Right hindlimb (tissue), 1 donor: ENCODE results near the gene TCAF1.
"Not testable (repeated sequence)": the region's sequence is repeated elsewhere in the genome, so short reads cannot be mapped to it uniquely, and the experiment has no call there.

Experiments used
- DNase-seq: peaks from one replicate; pipeline ENCODE4 v3.0.0-alpha.2; 2018

Gene TCAF1

GRCh38 chr7:143855443-143855842 is 46.5 kb downstream of the TCAF1 start:
- not testable (repeated sequence) for DNase-seq

- no peak for DNase-seq
These were observed 51.3 kb downstream of the TCAF1 start for GRCh38 chr7:143850682-143851081.

DNA sequence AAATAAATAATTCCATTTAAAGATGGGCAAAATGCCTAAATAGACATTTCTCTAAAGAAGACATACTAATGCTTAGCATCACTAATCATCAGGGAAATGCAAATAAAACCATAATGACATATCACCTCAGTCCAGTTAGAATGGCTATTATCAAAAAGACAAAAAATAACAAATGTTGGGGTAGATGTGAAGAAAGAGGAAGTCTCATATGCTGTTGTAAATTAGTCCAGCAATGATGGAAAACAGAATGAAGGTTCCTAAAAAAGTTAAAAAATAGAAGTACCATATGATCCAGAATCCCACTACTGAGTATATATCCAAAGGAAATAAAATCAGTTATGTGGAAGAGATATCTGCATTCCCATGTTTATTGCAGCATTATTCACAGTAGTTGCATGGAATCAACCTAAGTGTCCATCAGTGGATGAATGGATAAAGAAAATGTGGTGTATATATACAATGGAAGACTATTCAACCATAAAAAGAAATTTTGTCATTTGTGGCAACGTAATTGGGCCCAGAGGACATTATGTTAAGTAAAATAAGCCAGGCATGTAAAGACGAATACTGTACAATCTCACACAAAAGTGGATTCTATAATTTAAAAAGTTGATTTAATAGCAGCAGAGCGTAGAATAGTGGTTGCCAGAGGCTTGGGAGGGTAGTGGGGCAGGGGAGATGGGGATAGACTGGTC is 52.0 kb downstream of the TCAF1 start:
- DNase-seq, result no peak

GRCh38 chr7:143848192-143848591 is 53.8 kb downstream of the TCAF1 start:
- DNase-seq, result no peak

GRCh38 chr7:143846692-143847091 is 55.3 kb downstream of the TCAF1 start:
- DNase-seq, result no peak

DNA sequence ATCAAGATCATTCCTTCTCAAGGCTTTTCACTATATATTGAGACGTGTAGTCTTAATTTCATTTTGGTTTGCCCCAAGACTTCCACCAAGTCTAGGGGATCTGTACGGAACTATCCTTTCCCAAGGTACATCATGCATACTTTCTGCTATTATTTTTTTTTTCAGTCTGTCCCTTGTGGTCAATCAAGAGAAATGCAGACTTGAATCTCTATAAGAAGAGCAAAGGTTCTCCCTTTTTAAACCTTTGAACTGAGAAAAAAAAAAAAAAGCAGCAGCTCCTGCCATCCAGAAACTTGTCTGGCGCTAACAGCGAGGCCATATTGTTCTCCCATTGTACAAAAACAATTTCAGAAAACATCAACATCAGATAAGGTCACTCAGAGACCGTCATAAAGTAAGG is 60.3 kb downstream of the TCAF1 start:
- DNase-seq, result not testable (repeated sequence)

- DNase-seq, result not testable (repeated sequence)
These were observed 61.9 kb downstream of the TCAF1 start for GRCh38 chr7:143840062-143840461.

DNA sequence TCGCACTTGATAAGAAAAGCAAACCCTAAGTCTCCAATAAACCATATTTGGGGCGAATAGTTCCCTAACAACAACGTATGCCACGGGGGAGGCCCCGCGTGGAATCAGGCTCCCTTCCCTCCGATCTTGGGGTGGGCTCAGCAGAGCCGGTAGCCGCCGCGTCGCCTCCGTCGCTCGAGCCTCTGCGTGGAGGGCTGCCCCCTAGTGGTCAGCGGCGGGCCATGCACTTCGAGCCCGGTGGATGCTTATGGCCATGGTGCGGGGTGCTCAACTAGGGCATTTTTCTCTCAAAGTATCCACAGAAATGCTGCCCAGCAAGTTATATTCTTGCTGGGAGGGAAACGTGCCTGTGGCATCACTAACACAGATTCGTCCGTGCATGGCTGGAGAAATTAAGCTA is 64.8 kb downstream of the TCAF1 start:
- not testable (repeated sequence) for DNase-seq

DNA sequence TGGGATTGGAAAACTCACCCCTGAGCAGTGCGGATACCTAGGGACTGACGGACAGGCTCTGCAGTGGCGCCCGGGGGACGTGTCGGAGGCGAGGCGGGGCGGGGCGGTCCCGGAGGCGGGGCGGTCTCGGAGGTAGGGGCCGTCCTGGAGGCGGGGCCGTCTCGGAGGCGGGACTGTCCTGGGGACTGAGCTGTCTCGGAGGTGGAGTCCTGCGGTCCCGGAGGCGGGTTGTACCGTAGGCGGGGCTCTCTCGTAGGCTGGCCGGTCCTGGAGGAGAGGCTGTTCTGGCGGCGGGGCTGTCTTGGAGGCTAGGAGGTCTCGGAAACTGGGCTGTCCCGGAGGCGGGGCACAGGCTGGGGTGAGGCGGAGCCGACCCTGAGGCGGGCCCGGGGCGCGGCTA is 65.4 kb downstream of the TCAF1 start:
- DNase-seq, result not testable (repeated sequence)

- not testable (repeated sequence) for DNase-seq
These were observed 65.9 kb downstream of the TCAF1 start for GRCh38 chr7:143836088-143836487.

DNA sequence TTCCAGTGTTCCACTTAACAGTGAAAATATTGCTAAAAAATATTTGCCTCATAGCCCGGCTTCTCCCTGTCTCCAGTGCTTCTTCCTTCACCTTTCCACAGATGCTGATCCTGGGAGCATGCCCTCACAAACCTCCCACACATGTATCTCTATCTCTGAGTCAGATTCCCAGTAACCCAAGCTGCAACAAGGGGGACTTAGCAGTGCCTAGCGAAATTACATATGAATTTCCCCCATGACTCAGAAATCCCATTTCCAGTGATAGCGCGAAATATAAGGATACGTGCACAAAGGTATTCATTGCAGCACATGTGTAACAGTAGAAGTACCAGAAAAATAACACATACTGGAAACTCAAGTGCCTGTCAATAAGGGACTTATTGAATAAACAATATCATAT is 75.4 kb downstream of the TCAF1 start:
- not testable (repeated sequence) for DNase-seq

- not testable (repeated sequence) for DNase-seq
These were observed 77.5 kb downstream of the TCAF1 start for GRCh38 chr7:143824295-143825135.

- DNase-seq, result not testable (repeated sequence)
These were observed 78.2 kb downstream of the TCAF1 start for GRCh38 chr7:143823634-143824294.

- DNase-seq, result not testable (repeated sequence)
These were observed 80.3 kb downstream of the TCAF1 start for GRCh38 chr7:143821392-143822277.

GRCh38 chr7:143817873-143818272 is 84.1 kb downstream of the TCAF1 start:
- DNase-seq, result not testable (repeated sequence)

DNA sequence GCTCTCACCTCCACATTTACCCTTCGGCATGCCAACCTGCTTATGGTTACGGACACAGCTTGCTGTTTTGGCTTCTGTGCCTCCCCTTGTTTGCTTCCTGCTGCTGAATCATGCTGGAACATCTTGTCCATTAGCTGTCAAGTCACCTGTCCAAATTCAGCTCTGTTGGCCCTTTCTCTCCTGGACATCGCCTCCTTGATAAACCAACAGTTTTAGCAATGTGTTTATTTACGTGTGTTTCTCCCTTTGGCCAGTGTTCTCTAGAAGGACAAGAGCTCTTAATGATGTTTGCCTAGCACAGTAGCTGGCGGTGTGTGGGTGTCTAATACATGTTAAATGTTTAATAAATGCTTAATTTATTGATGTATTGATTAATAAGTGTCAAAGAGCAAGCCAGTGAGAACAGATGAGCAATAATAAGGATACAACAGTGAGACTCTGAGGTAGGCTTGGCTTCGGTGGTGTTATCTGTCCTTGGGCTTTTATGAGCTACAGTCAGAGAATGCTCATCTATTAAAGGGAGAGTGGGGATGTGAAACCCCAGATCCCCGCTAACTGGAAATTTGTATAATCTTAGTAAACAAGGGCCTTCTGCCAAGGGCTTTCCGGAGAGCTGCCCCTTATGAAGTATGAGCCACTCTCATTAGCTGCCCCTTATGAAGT is 85.4 kb downstream of the TCAF1 start:
- DNase-seq, result not testable (repeated sequence)

DNA sequence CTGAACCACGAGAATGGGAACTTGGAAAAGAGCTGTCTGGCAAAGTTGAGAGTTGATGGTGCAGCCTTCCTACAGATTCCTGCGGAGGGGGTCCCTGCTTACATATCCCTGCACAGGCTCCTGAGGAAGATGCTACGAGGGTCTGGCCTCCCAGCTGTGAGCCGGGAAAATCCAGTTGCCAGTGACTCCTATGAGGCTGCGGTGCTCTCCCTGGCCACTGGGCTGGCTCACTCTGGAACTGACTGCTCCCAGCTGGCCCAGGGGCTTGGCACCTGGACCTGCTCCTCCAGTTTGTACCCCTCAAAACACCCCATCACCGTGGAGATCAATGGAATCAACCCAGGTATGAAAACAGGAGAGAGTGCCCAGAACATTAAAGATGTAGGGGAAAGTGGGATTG is 91.3 kb downstream of the TCAF1 start:
- DNase-seq, result not testable (repeated sequence)

GRCh38 chr7:143806664-143807071 is 95.3 kb downstream of the TCAF1 start:
- DNase-seq, result not testable (repeated sequence)
